Upper lobe of left lung (tissue), 4 donors: ENCODE measurements around the gene ZBTB16.
A peak's percentile ranks its signal among the peaks of the same experiment; 100 is the strongest.

Experiments used
- EP300 ChIP-seq, 4 donors: sonication (generic); formaldehyde crosslinking; IDR thresholded peaks; one replicate each; pipeline ENCODE4 v1.5.1; 2017; ENCODE audit warnings: antibody characterized with exemption in 4 of 4, control low read depth in 2 of 4
- POLR2A ChIP-seq, 4 donors: fragments of 450-650 bp; IDR thresholded peaks; one replicate each; pipeline ENCODE4 v1.5.1; 2016 to 2017; ENCODE audit warnings: antibody characterized with exemption in 4 of 4, mild to moderate bottlenecking in 2 of 4
- POLR2AphosphoS5 ChIP-seq, 2 donors: sonication (generic); formaldehyde crosslinking; IDR thresholded peaks; one replicate each; pipeline ENCODE4 v1.5.1; 2017; ENCODE audit warnings: antibody characterized with exemption in 2 of 2
- TF ChIP-seq, protein P1 (sequence below), 6 experiments: fragments of 450-650 bp in 4 of 6; fragments of 200-600 bp in 2 of 6; sonication (generic) in 2 of 6; IDR thresholded peaks; one replicate each; pipeline ENCODE4 v1.5.1; 2016 to 2019; ENCODE audit warnings: antibody characterized with exemption in 6 of 6

DNA sequence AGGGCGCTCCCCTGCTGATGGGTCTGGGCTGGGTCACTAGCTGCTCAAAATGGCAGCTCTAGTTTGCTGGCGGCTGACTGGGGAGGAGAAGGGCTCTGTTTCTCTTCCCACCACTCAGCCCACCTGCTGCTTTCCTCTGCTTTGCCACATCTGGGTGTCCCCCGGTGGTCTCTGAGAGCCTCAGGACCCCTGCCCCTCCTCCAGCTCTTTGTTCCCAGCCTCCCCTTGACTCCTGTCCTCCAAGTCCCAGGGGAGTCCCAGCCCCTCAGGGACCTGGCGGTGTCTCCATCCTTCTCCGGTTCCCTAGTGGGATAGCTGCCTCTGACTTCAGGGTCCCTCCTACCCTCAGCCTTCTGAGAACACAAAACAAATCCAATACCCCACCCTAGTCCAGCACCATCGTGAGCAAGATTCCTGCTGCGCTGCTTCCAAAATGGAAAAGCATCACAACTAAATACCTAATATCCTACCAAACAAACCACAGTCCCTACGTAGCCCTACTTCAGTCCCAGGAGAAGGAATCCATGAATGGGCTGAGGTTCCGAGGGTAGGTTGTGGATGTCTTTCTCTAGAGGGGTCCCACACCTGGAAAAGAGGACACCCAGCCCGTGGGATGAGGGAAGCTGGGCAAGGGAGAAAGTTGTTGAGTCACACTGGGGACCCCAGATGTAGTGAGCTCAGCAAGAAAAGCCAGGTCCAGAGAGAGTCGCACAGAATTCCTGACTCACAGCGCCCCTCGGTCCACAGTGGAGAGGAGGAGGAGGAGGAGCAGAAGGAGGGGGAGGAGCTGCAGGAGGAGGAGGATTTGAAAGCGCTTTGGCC lies 191.7 kb downstream of the ZBTB16 start:
- TF ChIP-seq, protein P1, sequence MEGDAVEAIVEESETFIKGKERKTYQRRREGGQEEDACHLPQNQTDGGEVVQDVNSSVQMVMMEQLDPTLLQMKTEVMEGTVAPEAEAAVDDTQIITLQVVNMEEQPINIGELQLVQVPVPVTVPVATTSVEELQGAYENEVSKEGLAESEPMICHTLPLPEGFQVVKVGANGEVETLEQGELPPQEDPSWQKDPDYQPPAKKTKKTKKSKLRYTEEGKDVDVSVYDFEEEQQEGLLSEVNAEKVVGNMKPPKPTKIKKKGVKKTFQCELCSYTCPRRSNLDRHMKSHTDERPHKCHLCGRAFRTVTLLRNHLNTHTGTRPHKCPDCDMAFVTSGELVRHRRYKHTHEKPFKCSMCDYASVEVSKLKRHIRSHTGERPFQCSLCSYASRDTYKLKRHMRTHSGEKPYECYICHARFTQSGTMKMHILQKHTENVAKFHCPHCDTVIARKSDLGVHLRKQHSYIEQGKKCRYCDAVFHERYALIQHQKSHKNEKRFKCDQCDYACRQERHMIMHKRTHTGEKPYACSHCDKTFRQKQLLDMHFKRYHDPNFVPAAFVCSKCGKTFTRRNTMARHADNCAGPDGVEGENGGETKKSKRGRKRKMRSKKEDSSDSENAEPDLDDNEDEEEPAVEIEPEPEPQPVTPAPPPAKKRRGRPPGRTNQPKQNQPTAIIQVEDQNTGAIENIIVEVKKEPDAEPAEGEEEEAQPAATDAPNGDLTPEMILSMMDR (IDR thresholded peaks at IDR 0.05), result no peak
- no peak for TF ChIP-seq EP300 (IDR thresholded peaks at IDR 0.05)
- TF ChIP-seq POLR2A (IDR thresholded peaks at IDR 0.05), result no peak
- TF ChIP-seq POLR2AphosphoS5 (IDR thresholded peaks at IDR 0.05), result peak in 1 of 2 donors; percentile 3
